Mucosa of descending colon (tissue), 3 donors: ENCODE data around the gene PIRT. TPM values are rescaled to one million over a fixed set of nuclear protein-coding genes. Genes with fewer than 3 reads are reported as not detected.

Source experiments
- ATAC-seq: fragments of 200-7000 bp; cut with Tn5 transposase; one replicate; pipeline ENCODE4 v1.9.1; 2020; ENCODE audit warnings: mild to moderate bottlenecking, moderate library complexity
- DNase-seq, 3 donors: peaks; one replicate each; pipeline ENCODE4 v3.0.0-alpha.2; 2020
- H3K36me3 ChIP-seq: fragments of 200-600 bp; one replicate; pipeline ENCODE4 v1.8.0; 2021; ENCODE audit warnings: low read depth, mild to moderate bottlenecking
- H3K4me1 ChIP-seq: fragments of 200-600 bp; one replicate; pipeline ENCODE4 v1.8.0; 2021; ENCODE audit warnings: low read depth, mild to moderate bottlenecking
- H3K4me3 ChIP-seq: fragments of 200-600 bp; one replicate; pipeline ENCODE4 v1.8.0; 2021; ENCODE audit warnings: mild to moderate bottlenecking
- H3K9me3 ChIP-seq: fragments of 200-600 bp; one replicate; pipeline ENCODE4 v1.8.0; 2021; ENCODE audit warnings: mild to moderate bottlenecking
- intact Hi-C, 2 donors: fragments of 100-400 bp; cut with DNase I in 1 of 2; cut with micrococcal nuclease in 1 of 2; formaldehyde crosslinking; loops; one replicate each; pipeline versions ENCODE4 v1.11.0 to v1.11.1; 2022; cut with DNase I, micrococcal nuclease
- total RNA-seq, 3 donors: library from RNA; stranded (reverse); fragmentation: NEBNext Ultra II Directional in 2 of 3; extraction: Animal tissue kit (Norgen Biotek cat#: 25700) in 2 of 3; gene quantifications; one replicate each; pipeline versions ENCODE4 v1.2.1 to v1.2.4, GENCODE V29; 2021 to 2023
- TF ChIP-seq, protein P1 (sequence below): fragments of 200-600 bp; IDR thresholded peaks from one replicate; pipeline ENCODE4 v1.8.0; 2022; ENCODE audit warnings: antibody characterized with exemption, mild to moderate bottlenecking
- donor health status: DM: no; HTN: no; CAD: no; lungs with moderate emphysema.
- donor health status: DM: no; HTN: no; CAD: no.
- donor health status: DM: no; HTN: yes; CAD: no.

The PIRT gene
- total RNA-seq, 3 donors from 2014 or later: 0.55 to 7.6 (median 1.1) TPM

DNA sequence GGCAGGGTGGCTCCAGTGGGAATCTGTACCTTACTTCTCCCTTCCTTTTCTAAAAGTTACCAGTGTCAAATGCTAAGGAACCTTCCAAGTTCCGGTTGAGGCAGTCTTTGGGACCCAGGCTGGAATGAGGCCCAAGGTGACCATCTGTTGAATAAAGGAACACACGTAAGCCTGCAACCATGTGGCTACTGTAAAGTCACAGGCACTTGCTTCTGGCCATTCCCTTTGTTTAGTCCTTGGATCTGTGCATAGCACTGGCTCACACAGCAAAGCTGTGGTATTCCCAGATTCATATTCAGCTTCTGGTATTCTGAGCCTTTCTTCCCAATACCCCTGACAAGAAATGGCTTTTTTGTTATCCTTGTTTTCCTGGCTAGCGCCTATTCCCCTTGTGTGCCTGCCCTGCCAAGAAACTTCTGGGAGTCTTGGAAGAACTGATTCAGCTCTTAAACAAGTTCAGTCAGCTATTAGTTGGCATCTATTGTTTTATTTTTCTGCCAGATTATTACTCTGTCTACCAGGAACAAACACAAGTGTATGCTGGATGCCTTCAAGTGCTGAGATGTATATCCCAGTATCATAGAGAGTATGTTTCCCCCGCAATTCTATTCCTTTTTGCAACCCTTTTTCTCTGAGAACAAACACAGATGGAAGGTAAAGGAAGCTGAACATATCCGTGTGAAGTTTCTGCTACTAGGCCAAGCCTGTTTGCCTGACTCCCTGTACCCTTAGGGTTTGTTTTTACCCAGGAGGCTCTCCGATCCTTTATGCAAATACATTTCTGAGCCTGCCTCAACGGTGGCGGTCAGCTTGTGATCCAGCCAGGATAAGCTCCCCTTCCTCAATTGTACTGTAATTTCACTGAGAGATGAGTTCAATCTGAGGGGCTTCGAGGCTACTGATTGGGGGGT, 47.1 kb downstream of the PIRT start:
- H3K9me3 ChIP-seq: no peaks in the 10 kb centered on the region
- TF ChIP-seq, protein P1, sequence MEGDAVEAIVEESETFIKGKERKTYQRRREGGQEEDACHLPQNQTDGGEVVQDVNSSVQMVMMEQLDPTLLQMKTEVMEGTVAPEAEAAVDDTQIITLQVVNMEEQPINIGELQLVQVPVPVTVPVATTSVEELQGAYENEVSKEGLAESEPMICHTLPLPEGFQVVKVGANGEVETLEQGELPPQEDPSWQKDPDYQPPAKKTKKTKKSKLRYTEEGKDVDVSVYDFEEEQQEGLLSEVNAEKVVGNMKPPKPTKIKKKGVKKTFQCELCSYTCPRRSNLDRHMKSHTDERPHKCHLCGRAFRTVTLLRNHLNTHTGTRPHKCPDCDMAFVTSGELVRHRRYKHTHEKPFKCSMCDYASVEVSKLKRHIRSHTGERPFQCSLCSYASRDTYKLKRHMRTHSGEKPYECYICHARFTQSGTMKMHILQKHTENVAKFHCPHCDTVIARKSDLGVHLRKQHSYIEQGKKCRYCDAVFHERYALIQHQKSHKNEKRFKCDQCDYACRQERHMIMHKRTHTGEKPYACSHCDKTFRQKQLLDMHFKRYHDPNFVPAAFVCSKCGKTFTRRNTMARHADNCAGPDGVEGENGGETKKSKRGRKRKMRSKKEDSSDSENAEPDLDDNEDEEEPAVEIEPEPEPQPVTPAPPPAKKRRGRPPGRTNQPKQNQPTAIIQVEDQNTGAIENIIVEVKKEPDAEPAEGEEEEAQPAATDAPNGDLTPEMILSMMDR: no peak
- DNase-seq (peak in 1 of 3 donors; percentile 74), ATAC-seq (peak; percentile 48)
- no peaks in the 10 kb centered on the region for H3K36me3 ChIP-seq
- H3K4me1 ChIP-seq: peaks cover 23% of the 10 kb centered on the region
- H3K4me3 ChIP-seq: no peak overlapping the region
- intact Hi-C loops: no loop called here

DNA sequence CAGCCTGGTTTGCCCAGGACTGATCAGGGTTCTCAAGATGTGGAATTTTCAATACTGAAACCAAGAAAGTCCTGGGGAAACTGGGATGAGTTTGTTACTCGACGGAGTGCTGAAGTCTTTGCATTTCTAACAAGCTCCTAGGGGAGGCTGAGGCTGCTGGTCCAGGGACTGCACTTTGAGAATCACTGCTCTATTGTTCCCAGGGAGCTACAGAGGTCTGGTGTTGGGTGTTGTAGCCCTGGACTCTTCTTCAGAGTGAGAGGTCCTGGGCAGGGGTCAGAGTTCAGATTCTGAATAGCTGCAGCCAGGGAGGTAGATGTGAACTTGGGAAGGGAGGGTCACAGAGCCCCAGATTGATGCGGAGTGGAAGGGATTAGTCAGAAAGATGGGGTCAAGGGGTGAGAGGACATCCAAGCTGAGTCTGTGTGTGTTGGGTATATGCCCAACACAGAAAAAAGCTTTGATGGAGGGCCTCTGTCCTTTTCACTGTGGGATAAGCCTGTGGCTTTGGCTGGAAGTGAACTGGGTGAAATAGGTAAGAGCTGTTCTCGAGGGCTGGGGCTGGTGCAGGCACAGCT, 48.1 kb downstream of the PIRT start:
- no peak for DNase-seq
- no peak overlapping the region for H3K4me3 ChIP-seq

GRCh38 chr17:10787306-10788045, 50.4 kb downstream of the PIRT start:
- H3K4me1 ChIP-seq: peaks cover 31% of the 10 kb centered on the region
- intact Hi-C loops: no loop called here
- H3K36me3 ChIP-seq: no peaks in the 10 kb centered on the region
- H3K4me3 ChIP-seq: no peak overlapping the region
- ATAC-seq (no peak), DNase-seq (no peak)
- H3K9me3 ChIP-seq: no peaks in the 10 kb centered on the region
- TF ChIP-seq, protein P1: no peak

More for the DNA sequence above, 48.1 kb downstream of the PIRT start:
- no peaks in the 10 kb centered on the region for H3K36me3 ChIP-seq
- no peaks in the 10 kb centered on the region for H3K9me3 ChIP-seq
- H3K4me1 ChIP-seq: peaks cover 31% of the 10 kb centered on the region
- intact Hi-C loops: no loop called here
- TF ChIP-seq, protein P1: no peak
- ATAC-seq: no peak

GRCh38 chr17:10785295-10785694, 52.6 kb downstream of the PIRT start:
- H3K4me1 ChIP-seq: peaks cover 18% of the 10 kb centered on the region
- TF ChIP-seq, protein P1: no peak
- DNase-seq (no peak), ATAC-seq (peak; percentile 64)
- no peaks in the 10 kb centered on the region for H3K36me3 ChIP-seq
- H3K4me3 ChIP-seq: no peak overlapping the region
- intact Hi-C loops: no loop called here
- H3K9me3 ChIP-seq: no peaks in the 10 kb centered on the region

DNA sequence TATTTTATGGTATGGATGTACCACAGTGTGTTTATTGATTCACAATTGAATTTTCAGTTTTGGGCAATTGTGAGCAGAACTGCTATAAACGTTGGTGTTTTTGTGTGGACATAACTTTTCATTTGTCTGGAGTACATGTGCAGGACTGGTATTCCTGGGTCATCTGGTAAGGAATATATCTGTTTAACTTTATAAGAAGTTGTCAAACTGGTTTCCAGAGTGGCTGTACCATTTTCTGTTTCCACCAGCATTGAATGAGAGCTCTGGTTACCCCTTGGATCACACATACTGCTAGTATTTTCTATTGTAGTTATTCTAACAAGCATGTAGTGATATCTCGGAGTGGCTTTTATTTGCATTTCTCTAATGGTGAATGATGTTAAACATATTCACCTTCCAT, 58.3 kb downstream of the PIRT start:
- H3K4me1 ChIP-seq: peaks cover 30% of the 10 kb centered on the region
- ATAC-seq: peak; percentile 36
- intact Hi-C loops: no loop called here
- no peak for DNase-seq
- H3K9me3 ChIP-seq: peaks cover 5% of the 10 kb centered on the region
- H3K4me3 ChIP-seq: no peak overlapping the region
- H3K36me3 ChIP-seq: no peaks in the 10 kb centered on the region
- TF ChIP-seq, protein P1: no peak
